HG03558 (cell line): ENCODE results near the gene TEX19.
"Not testable (repeated sequence)": the region's sequence is repeated elsewhere in the genome, so short reads cannot be mapped to it uniquely, and the experiment has no call there.

Experiments used
- ATAC-seq: cut with Tn5 transposase; IDR thresholded peaks from one replicate; pipeline ENCODE4 v1.9.1; 2021; ENCODE audit warnings: moderate number of reproducible peaks; ENCODE audit not compliant: unreplicated experiment; ENCODE audit errors: extremely low read depth

The TEX19 gene

GRCh38 chr17:82351254-82351712 lies 7.8 kb upstream of the TEX19 start:
- no peak for ATAC-seq

GRCh38 chr17:82351713-82352488 lies 7.1 kb upstream of the TEX19 start:
- ATAC-seq = no peak

GRCh38 chr17:82353484-82353883 lies 5.6 kb upstream of the TEX19 start:
- no peak for ATAC-seq

GRCh38 chr17:82354804-82355308 lies 4.2 kb upstream of the TEX19 start:
- ATAC-seq = no peak

GRCh38 chr17:82355770-82356427 lies 3.1 kb upstream of the TEX19 start:
- ATAC-seq = no peak

GRCh38 chr17:82356845-82357355 lies 2.1 kb upstream of the TEX19 start:
- no peak for ATAC-seq

- no peak for ATAC-seq
Observed at GRCh38 chr17:82357394-82357793, 1.7 kb upstream of the TEX19 start.

- not testable (repeated sequence) for ATAC-seq
Observed at GRCh38 chr17:82359451-82360074, 516 bp downstream of the TEX19 start.

GRCh38 chr17:82361885-82362633 lies 3.0 kb downstream of the TEX19 start:
- ATAC-seq = no peak

GRCh38 chr17:82365606-82366295 lies 6.7 kb downstream of the TEX19 start:
- ATAC-seq = no peak

- ATAC-seq = no peak
Observed at GRCh38 chr17:82366749-82367148, 7.7 kb downstream of the TEX19 start.

- no peak for ATAC-seq
Observed at GRCh38 chr17:82367724-82368524, 8.9 kb downstream of the TEX19 start.

GRCh38 chr17:82369211-82369610 lies 10.2 kb downstream of the TEX19 start:
- ATAC-seq = no peak

- no peak for ATAC-seq
Observed at GRCh38 chr17:82370471-82371332, 11.7 kb downstream of the TEX19 start.

- ATAC-seq = no peak
Observed at GRCh38 chr17:82371333-82372248, 12.5 kb downstream of the TEX19 start, which contains the start of gene UTS2R. UTS2R (plus strand) TSS chr17:82371765; CDS start chr17:82374325, 2,560 bp downstream.

- ATAC-seq = no peak
Observed at GRCh38 chr17:82372249-82373071, 13.4 kb downstream of the TEX19 start.
